Stimulated activated CD4-positive, alpha-beta T cell treated with anti-CD3 and anti-CD28 coated beads, TNF-alpha, amount 100 ng/mL, for 48 hours (primary cell): ENCODE results near the gene ZNF410.
"Not testable (repeated sequence)": the region's sequence is repeated elsewhere in the genome, so short reads cannot be mapped to it uniquely, and the experiment has no call there.

Experiments used
- DNase-seq, 3 donors: peaks; one replicate each; pipeline ENCODE4 v3.0.0-alpha.2; 2020; ENCODE audit warnings: low read depth in 3 of 3

The ZNF410 gene

GRCh38 chr14:73884438-73885190 is 2.0 kb upstream of the ZNF410 start:
- DNase-seq, result no peak

GRCh38 chr14:73887318-73887616 is 608 bp downstream of the ZNF410 start:
- no peak for DNase-seq

GRCh38 chr14:73887694-73888459 is 1.2 kb downstream of the ZNF410 start:
- DNase-seq, result no peak

- no peak for DNase-seq
Measured at GRCh38 chr14:73888460-73888725, 1.7 kb downstream of the ZNF410 start.

GRCh38 chr14:73888971-73889370 is 2.3 kb downstream of the ZNF410 start:
- DNase-seq, result no peak

GRCh38 chr14:73889376-73889775 is 2.7 kb downstream of the ZNF410 start:
- no peak for DNase-seq

GRCh38 chr14:73894180-73894687 is 7.6 kb downstream of the ZNF410 start:
- not testable (repeated sequence) for DNase-seq

- DNase-seq, result no peak
Measured at GRCh38 chr14:73895939-73896338, 9.3 kb downstream of the ZNF410 start.

- DNase-seq, result no peak
Measured at GRCh38 chr14:73896521-73896920, 9.9 kb downstream of the ZNF410 start.

GRCh38 chr14:73903028-73903427 is 16.4 kb downstream of the ZNF410 start:
- no peak for DNase-seq

GRCh38 chr14:73909681-73910080 is 23.0 kb downstream of the ZNF410 start:
- no peak for DNase-seq

GRCh38 chr14:73913256-73913655 is 26.6 kb downstream of the ZNF410 start:
- no peak for DNase-seq

- DNase-seq, result no peak
Measured at GRCh38 chr14:73916324-73916723, 29.7 kb downstream of the ZNF410 start.

- not testable (repeated sequence) for DNase-seq
Measured at GRCh38 chr14:73919457-73919856, 32.8 kb downstream of the ZNF410 start.

GRCh38 chr14:73924337-73924736 is 37.7 kb downstream of the ZNF410 start:
- DNase-seq, result no peak

GRCh38 chr14:73935666-73936065 is 49.0 kb downstream of the ZNF410 start:
- DNase-seq, result no peak

GRCh38 chr14:73936548-73936947 is 49.9 kb downstream of the ZNF410 start:
- DNase-seq, result no peak

- no peak for DNase-seq
Measured at GRCh38 chr14:73937012-73937411, 50.4 kb downstream of the ZNF410 start.

- DNase-seq, result no peak
Measured at GRCh38 chr14:73942180-73942579, 55.5 kb downstream of the ZNF410 start.

- no peak for DNase-seq
Measured at GRCh38 chr14:73943083-73943482, 56.4 kb downstream of the ZNF410 start.

- DNase-seq, result no peak
Measured at GRCh38 chr14:73944432-73945158, 57.9 kb downstream of the ZNF410 start.

- no peak for DNase-seq
Measured at GRCh38 chr14:73945159-73945670, 58.6 kb downstream of the ZNF410 start.
